ENCODE measurements around the gene DHX40. TPM values are rescaled to one million over a fixed set of nuclear protein-coding genes. Genes with fewer than 3 reads are reported as not detected.
"Not testable (repeated sequence)": the region's sequence is repeated elsewhere in the genome, so short reads cannot be mapped to it uniquely, and the experiment has no call there.

The DHX40 gene
- total and polyA plus RNA-seq, 8 donors = 6.6 to 21.2 (median 15.7) TPM

- TF ChIP-seq CTCF (IDR thresholded peaks at IDR 0.05) = no peak
- Histone ChIP-seq H3K36me3 (peaks cover 0 to 3% (median 0%) of the 10 kb centered on the region in 3 donors), H3K9me3 (no peaks in the 10 kb centered on the region), H3K4me1 (no peaks in the 10 kb centered on the region), H3K27ac (no peak overlapping the region), H3K27me3 (no peaks in the 10 kb centered on the region), H3K4me3 (no peak overlapping the region)
- DNase-seq = no peak
- 95% methylated on average over 10 of the region's 10 CpGs for whole genome bisulfite sequencing, 2 donors
- intact Hi-C loops (cut with DNase I) = no loop called here
- no peak for FAIRE-seq
- no peak for ATAC-seq
Measured at GRCh38 chr17:59572301-59572924, 7.0 kb downstream of the DHX40 start.

GRCh38 chr17:59584168-59584567, 18.8 kb downstream of the DHX40 start:
- FAIRE-seq; intact Hi-C loops (cut with DNase I): not testable (repeated sequence)

GRCh38 chr17:59600169-59600568, 34.8 kb downstream of the DHX40 start:
- no peak for FAIRE-seq
- H3K36me3 ChIP-seq = peaks cover 0 to 15% (median 2%) of the 10 kb centered on the region in 3 donors
- no peak for TF ChIP-seq CTCF (IDR thresholded peaks at IDR 0.05)

More at GRCh38 chr17:59584168-59584567, 18.8 kb downstream of the DHX40 start:
- not testable (repeated sequence) for H3K36me3 ChIP-seq, H3K27ac ChIP-seq, H3K4me1 ChIP-seq, H3K9me3 ChIP-seq, ATAC-seq, H3K4me3 ChIP-seq, H3K27me3 ChIP-seq, DNase-seq
- WGBS, 2 donors = no CpG with 5 or more reads among the region's 1 CpG

GRCh38 chr17:59601130-59601529, 35.7 kb downstream of the DHX40 start:
- ATAC-seq (no peak), DNase-seq (no peak), FAIRE-seq (no peak)
- H3K9me3 ChIP-seq = no peaks in the 10 kb centered on the region
- no peak overlapping the region for H3K4me3 ChIP-seq
- WGBS, 2 donors = 83 to 88% methylated on average over 2 of the region's 2 CpGs
- no peak overlapping the region for H3K27ac ChIP-seq
- no peak for TF ChIP-seq CTCF (IDR thresholded peaks at IDR 0.05)
- H3K27me3 ChIP-seq = no peaks in the 10 kb centered on the region
- intact Hi-C loops (cut with DNase I) = no loop called here
- H3K36me3 ChIP-seq = peaks cover 0 to 25% (median 7%) of the 10 kb centered on the region in 3 donors
- H3K4me1 ChIP-seq = no peaks in the 10 kb centered on the region

More at GRCh38 chr17:59600169-59600568, 34.8 kb downstream of the DHX40 start:
- ATAC-seq = no peak
- H3K4me1 ChIP-seq = no peaks in the 10 kb centered on the region
- H3K9me3 ChIP-seq = no peaks in the 10 kb centered on the region
- DNase-seq = no peak
- H3K27ac ChIP-seq = no peak overlapping the region
- no peak overlapping the region for H3K4me3 ChIP-seq
- intact Hi-C loops (cut with DNase I) = no loop called here
- no peaks in the 10 kb centered on the region for H3K27me3 ChIP-seq

GRCh38 chr17:59607061-59607460, 41.7 kb downstream of the DHX40 start:
- no peak overlapping the region for H3K27ac ChIP-seq
- 85 to 86% methylated on average over 3 of the region's 3 CpGs for WGBS, 2 donors
- FAIRE-seq (no peak), DNase-seq (no peak), ATAC-seq (no peak)
- H3K4me3 ChIP-seq = no peak overlapping the region
- H3K4me1 ChIP-seq = no peaks in the 10 kb centered on the region
- intact Hi-C loops (cut with DNase I) = no loop called here
- H3K27me3 ChIP-seq = no peaks in the 10 kb centered on the region
- TF ChIP-seq CTCF (IDR thresholded peaks at IDR 0.05) = no peak
- peaks cover 3 to 35% (median 7%) of the 10 kb centered on the region in 3 donors for H3K36me3 ChIP-seq
- H3K9me3 ChIP-seq = no peaks in the 10 kb centered on the region

All from pancreas (tissue), 10 donors.